HG03025 (cell line): Measurements from ENCODE around the gene BPGM.

Experiments
- ATAC-seq: cut with Tn5 transposase; IDR thresholded peaks from one replicate; pipeline ENCODE4 v1.9.1; 2021; ENCODE audit warnings: mild to moderate bottlenecking, moderate library complexity; ENCODE audit not compliant: unreplicated experiment, low FRiP score

The BPGM gene

DNA sequence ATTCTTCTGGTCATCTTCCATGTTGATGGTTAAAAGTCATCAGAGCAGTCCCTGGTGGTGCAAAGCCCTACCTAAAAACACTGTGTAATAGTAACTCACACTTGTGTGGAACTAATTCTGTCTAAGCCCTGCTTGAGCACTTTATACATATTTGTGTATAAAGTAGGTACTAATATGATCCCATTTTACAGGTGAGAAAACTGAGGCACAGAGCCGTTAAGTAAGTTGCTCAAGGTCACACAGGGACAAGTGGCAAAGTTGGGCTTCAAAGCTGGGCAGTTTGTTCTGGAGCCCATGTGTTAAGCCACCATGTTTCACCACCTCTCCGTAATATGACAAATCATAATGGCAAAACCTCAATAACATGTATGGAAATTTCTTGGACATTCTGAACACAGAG lies 48.1 kb downstream of the BPGM start:
- ATAC-seq: no peak

DNA sequence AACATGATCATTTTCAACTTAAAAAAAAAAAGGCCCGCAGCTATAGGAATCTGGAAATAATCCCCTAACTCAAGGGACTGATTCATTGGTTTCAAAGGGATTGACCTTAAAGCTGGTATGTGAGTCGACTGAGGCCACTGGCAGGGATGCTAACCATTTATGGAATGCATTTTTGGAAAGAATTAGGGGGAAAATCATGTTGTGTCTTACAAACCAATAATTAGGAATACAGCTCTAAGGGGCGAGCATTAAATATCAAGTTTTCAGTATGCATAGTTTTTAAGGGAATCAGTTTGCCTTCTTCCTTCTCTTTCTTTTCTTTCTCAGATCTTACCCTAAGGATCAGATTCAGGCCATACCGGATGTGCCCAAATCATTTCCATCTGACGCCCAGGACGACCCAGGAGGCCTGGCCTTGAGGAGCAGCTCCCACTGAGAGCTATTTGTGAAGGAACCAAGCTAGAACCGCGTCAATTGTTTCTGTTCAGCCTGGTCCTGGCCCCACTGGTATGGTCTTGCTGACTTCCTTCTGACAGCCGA lies 48.7 kb downstream of the BPGM start:
- no peak for ATAC-seq

DNA sequence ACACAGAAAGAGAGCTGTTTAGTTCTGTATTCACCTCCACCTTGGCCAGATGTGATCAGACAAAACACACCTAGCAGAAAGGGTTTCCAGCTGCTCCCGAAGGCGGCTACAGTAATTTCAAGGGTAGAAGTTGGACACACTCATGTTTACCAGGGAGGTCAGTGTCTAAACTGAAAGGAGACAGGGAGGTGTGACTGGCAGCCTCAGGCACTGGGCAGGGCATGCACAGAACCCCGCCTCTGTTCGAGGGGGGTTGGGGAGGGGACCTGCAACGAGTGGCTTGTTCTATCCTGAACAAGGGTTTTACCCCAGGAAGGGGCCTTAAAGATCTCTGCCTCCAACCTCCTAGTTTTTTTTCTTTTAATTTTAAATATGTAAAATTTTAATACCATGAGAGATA lies 49.6 kb downstream of the BPGM start:
- ATAC-seq: no peak

DNA sequence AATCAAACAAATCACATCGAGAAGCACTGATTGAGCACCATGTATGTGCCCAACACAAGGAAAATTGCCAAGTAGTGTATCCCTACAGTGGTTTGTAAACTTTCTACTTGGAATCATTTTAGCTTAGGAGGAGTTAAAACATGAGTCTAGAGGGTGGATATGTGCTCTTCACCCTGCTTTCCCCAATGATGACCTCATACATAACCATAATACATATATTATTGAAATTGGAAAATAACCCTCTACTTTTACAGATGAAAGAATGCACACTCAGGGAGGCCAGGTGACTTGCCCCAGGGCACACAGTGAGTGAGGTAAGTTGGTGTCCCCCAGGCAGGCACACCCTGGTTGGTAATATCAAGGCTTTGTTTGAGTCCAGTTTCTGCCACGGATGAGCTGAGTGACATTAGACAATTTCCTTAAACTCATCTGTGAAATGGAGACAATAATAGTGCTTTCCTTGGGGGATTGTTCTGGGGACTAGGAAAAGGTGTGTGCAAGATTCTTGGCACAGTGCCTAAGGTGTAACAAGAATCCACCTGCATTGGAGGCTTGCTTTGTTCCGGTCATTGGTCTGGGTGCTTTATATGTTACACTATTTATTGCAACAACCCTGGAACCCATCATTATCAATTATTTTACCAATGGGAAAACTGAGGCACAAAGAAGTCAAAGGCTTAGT lies 50.7 kb downstream of the BPGM start:
- ATAC-seq: no peak

DNA sequence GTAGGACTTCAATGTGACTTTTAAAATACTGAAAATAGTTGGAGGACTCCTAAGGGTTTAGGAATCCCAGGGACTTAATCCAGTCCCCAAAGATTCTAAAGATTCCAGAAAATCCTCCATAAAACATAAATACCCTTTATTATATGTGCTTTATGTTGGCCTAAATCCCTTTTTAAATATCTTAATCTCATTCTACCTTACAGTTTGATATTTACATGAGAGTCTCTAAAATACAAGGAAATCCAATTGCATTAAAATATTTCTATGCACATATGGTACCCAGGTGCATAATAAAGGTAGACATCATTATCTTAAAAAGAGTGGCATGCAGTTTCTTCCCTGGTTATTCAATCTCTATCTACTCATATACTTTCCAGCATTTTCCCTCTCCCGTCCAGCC lies 51.8 kb downstream of the BPGM start:
- ATAC-seq: no peak

DNA sequence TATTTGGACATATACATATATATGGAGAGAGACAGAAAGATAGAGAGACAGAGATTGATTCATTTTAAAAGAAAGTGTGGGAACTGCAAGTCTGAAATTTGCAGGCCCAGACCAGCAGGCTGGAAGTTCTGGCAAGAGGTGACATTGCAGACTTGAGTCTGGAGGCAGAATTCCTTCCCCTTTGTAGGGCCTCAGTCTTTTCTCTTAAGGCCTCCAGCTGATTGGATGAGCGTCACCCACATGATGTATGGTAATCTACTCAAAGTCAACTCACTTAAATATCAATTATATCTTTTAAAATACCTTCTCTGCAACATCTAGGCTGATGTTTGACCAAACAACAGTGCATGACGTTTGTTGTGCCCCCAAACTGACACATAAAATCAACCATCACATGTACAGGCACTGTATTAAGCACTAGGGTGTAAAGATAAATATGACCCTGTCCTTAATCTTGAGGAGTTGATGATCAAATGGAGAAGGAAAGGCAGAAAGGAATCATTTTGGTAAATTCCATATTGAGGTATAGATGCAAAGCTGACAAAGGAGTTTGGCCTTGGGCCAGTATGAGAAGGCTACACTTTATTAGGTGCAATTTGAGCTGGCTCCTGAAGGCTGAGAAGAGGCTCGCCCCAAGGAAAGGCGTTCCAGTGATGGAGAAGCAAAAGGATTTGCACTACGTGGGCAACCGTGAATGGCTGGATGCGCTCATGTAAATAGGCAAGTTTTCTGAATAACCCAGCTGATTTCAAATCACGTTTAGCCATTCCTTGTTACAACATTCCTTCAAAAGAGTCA lies 52.6 kb downstream of the BPGM start:
- ATAC-seq: no peak

DNA sequence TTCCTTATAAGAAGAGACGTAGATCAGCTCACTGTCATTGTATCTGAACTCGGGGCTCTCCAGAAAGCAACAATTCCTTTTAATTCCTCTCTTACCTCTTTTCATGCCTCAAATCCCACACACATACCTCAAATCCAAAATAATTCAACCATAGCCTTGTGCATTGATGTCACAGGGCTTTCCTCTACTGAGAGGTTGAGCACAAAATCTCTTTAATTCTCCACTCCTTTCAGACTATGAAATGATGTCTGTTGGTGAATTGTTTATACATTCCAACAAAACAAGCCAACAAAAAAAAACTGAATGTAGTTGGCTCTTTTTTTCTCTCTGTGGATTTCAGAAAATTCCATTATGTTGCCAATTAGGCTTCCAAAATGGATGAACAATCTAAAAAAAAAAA lies 53.2 kb downstream of the BPGM start:
- ATAC-seq: no peak

DNA sequence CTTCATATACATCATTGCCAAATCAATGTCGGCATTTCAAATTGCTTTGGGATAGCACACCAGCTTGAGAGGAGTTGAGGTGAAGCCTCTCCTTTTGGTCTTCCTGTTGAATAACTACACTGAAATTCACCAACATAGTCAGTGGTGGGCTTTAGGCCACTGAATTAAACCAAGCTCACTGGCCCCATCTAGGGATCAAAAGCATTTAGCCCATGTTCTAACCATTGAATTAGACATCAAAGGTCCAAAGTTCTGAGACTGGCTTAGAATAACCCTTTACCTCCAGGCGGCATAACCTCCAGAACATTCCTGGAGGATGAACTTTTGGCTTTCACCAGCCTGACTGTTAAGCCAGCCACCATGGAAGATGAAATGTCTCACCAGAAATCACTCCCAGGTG lies 54.6 kb downstream of the BPGM start:
- ATAC-seq: no peak

DNA sequence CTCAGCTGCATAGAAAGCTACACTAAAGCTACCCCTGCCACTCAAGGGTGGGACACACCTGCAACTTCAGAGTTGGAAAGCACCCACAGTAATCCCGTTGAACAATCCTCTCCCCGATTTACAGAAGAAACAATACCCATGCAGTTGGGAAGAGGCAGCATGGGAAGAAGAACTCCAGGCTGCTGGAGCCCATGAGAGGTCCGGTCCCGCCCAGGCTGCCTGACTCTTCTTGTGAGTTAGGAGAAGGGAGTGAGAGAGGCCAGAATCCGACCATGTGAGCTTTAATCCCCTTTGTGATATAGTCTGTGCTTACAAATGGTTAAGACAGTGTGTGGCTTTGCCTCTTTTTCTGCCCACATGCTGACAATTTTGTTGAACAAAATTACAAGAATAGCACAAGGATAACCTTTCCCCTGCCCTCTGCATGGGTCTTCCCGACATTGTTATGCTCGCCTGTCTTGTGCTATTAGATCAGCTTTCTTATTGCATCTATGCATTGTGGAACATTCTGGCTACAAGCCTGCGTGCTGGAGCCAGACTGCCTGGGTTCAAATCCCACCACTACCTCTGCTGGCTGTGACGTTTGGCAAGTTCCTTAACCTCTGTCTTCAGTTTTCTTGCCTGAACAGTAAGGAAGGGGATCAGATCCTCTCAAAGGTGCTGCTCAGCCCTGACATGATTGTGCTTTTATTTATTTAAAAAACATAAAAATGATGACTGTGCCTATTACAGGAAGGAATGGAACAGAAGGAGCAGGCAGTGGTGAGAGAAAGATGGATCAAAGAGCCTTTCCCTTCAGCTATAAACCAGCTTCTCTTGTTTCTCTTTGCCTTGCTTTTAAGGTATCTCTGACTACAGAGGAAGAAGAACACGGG lies 56.0 kb downstream of the BPGM start:
- ATAC-seq: no peak

DNA sequence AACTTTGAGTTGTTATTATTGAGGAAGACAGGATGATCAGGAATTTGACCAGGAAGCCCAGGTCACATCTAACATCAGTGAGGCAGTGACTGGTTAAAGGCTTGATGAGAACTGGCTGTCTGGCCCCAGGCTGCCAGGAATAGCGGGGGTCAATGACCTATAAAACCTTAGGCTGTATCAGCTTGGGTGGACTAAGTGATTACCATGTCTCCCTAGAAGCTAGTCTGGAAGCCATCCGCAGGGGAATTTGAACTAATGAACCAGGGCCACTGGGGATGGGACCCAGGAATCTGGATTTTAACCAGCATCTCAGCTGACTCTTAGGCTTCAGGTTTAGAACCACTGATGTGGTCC lies 56.6 kb downstream of the BPGM start:
- ATAC-seq: no peak

DNA sequence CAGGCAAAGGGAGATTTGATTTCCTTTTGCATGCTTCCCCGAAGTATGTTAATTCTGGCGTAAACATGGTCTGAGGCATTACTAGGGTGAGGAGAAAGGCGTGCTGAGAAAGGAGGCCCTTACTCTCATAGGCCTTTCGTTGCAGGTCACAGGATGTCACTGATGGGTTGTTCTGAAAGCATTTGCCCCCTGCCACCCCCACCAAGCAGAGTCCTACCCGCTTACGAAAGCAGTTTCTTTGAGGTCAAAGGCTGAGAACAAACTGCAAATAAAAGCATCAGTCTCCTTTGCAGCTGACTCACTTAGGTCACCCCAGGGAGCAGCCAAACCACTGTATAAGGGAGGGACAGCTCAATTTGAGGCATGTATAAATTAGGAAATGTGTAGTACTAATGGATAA lies 57.1 kb downstream of the BPGM start:
- no peak for ATAC-seq

DNA sequence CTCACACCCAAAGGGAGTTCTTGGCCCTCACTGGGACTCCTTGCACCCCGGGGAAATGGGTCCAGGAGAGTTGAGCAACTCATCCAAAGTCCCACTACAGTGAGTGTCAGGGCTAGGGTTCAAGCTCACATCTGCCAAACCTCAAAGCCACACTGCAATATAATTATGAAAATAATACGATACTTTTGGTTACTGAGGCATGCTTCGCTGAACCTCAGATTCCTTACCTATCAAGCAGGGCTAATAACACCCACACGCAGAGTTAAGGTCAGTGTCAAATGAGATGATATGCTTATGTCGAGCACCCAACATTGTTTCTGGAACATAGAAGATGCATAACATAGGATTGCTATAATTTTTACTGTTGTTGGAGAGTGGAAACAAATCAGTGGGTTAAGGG lies 58.2 kb downstream of the BPGM start:
- ATAC-seq: no peak

DNA sequence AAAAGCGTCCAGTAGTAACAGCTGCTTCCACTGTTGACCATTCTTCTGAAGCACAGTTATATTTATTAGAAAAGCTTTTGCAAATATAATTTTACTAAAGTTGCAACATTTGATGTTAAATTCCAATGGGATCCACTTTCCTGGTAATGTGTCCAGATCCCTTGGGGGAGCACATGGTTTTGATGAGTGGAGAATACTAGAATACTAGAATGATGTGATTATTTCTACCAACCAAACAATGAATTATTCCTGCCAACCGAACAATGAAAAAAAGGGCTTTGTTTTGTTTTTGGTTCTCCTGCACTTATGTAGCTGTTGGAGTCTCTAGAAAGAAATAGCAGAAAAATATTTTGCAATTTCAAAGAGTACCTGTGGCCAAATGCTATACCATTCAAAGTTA lies 59.1 kb downstream of the BPGM start:
- ATAC-seq: no peak

DNA sequence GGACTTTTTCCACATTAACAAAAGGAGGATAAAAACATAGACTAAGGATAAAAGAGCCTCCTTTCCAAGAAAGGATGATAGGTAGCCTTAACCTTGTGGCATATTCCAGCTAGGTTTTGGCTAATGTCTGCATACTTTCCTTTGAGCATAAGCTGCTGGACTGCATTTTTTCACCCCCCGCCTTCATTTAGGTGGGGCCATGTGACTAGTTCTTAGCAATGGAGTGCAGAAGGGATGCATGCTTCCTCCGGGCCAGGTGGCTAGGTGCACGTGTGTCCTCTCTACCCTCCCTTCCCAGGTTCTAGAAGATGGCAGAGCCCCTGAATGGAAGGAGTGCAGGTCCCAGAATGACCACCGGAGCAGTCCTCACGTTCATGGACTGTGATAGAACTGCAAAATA lies 59.8 kb downstream of the BPGM start:
- no peak for ATAC-seq

DNA sequence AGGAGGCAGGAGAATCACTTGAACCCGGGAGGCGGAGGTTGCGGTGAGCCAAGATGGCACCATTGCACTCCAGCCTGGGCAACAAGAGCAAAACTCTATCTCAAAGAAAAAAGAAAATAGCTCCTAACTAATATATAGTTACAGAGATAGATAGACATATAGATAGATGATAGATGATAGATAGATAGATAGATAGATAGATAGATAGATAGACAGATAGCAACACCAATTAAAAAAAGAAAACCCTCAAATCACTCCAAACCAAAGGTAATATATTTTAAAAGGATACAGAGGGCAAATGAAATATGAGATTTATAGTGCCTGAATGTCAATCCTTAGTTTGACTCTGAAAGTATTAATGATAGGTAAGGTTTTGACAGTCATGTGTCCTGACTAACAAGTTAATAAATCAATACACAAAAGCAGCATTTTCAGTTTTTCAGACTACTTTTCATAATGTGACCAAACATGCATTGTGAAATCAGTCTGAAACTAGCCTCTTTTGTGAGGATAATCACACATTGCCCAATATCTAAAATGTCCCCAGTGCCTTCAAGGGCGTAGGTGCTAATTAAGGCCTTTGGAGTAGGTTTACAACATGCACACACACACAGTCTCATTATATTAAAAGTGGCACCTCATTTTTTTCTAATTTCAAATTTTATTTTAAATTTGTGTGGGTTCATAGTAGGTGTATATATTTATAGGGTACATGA lies 61.2 kb downstream of the BPGM start:
- ATAC-seq: no peak

DNA sequence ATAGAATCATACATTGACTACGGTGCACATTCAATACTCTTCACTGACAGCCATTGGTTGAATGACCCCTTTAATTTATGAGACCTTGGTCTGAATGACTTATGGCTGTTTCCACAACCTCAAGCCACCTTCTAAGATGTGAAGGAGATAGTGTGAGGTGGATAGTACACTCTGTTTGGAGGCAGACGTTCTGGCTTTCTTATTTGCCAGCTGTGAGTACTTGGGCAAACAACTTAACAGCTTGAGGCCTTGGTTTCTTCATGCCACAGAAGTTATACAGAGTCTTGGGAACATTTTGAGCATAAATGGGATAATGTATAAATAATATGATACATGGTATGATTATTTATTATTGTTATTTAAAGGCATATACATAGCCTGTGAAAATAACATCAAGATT lies 62.0 kb downstream of the BPGM start:
- ATAC-seq: no peak

DNA sequence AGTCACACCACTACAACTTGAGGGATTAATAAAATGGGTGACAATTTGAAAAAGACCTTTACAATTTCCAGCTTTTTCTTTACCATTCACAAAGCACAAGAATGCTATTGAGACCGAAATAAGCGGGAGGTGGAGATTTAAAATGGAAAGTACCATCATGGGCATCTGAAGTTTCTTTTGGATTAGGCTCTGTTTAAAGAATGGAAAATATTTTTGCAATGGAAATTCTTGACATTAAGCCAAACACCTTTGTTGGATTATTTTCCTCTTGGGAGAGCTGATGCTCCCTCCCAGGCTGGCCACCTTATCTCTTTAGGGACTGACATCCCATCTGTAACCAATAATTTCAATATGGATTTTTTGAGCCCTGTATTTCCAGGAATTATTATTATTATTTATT lies 62.5 kb downstream of the BPGM start:
- ATAC-seq: no peak

DNA sequence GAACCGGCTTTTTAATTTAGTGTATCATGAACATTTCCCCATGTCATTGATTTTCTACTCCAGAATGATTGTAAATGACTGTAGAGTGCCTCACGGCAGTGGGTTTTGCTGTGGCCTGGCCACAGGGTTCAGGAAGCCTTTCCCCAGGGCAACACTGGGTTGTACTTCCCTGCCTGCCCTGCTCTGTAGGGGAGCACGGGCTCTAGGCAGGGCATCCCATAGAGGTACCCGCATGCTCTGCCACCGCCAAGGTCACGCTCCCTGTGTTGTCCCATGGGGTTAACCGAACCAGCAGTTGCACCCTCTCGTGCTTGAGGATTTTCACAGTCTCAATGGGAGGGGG lies 63.8 kb downstream of the BPGM start:
- ATAC-seq: no peak

DNA sequence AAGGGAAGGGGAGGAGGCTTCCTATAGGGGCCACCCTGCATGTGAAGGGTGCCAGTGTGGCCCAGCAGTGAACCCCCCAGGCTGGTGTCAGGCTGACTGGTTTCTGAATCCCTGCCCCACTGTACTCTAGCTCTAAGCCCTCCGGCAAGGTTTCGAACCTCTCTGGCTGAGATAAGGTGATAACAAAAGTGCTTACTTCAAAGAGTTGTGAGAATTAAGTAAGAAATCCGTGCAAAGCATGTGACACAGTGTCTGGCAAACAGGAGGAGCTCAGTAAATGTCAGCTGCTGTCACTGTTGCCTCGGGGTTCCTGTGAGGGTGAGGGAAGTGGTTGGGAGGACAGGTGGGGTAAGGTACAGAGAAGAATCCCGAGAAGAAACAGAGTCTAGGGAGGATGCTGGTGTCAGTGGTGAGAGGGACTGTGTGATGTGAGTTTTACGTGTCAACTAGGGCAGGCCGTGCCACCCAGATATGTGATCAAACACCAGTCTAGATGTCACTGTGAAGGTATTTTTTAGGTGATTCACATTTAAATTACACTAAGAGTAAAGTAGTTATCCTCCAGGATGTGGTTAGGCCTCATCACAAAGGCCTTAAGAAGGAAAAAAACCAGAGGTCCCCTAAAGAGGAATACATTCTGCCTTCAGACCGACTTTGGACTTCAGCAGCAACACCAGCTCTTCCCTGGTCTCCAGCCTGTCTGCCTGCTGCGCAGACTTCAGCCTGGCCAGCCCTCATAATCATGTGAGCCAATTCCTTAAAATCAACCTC lies 64.4 kb downstream of the BPGM start:
- no peak for ATAC-seq

DNA sequence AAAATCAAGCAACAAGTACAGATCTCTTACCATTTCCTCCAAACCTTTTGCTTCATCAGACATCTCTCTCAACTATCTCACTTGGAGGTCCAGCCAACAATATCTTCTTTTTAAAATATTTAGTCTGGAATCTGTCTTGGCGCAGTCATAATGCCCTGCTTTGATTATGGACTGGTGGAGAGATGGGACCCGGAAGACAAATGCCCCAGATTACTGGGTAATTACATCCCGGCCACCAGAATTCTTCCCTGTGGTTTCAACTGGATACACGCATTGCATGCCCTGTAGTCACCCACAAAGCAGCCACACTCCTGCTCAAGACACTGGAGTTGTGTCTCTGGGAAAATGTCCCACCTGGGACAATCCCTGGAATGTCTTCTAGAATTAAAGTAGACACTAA lies 65.5 kb downstream of the BPGM start:
- ATAC-seq: no peak
